Nucleus accumbens (tissue), 56 donors: ENCODE measurements around the gene TNFRSF14.

Experiments
- DNase-seq, 56 donors: peaks; one replicate each; lab custom pipeline; 2025; lab: John Stamatoyannopoulos, UW

The TNFRSF14 gene

GRCh38 chr1:2584686-2585317 is 28.6 kb downstream of the TNFRSF14 start:
- peak in 4 of 56 donors; percentile 42 to 51 (median 48) for DNase-seq

DNA sequence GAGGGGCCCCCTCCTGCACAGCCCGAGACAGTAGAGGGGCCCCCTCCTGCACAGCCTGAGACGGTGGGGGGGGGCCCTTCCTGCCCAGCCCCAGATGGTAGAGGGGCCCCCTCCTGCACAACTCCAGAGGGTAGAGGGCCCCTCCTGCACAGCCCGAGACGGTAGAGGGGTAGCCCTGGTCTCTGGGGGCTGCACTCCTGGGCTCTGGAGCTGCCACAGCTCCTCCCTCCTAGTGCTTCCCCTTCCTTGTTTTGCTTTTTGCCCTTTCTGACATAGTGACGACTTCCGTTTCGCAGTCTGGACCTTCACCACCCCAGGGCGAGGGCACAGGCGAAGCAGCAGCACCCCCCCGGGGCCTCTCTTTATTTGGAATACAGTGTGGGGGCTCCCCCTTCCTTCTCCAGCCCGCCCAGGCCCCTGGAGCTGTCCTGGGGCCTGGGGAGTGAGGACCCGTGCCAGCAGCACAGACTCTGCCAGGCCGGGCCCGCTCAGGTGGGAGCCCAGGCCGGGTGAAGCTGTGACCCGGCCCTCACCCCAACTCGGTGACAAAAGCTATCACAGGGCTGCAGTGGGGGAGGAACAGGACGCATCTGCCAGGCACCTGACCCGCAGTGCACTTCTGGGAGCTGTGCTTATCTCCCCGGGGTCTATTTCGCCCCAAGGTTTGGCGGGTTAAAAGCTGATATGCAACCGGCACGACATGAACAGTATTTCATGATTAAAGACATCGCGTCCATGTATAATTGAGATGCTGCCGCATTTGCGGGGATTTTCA is 29.3 kb downstream of the TNFRSF14 start:
- DNase-seq, result peak in 47 of 56 donors; percentile 18 to 77 (median 50)

- DNase-seq, result peak; percentile 66 to 100 (median 98)
Observed at GRCh38 chr1:2586154-2587070, 30.2 kb downstream of the TNFRSF14 start, which contains the start of gene PRXL2B. PRXL2B (plus strand) TSS chr1:2586777; CDS start chr1:2586886, 109 bp downstream.

GRCh38 chr1:2587071-2587859 is 31.1 kb downstream of the TNFRSF14 start:
- DNase-seq, result peak in 1 of 56 donors; percentile 23

DNA sequence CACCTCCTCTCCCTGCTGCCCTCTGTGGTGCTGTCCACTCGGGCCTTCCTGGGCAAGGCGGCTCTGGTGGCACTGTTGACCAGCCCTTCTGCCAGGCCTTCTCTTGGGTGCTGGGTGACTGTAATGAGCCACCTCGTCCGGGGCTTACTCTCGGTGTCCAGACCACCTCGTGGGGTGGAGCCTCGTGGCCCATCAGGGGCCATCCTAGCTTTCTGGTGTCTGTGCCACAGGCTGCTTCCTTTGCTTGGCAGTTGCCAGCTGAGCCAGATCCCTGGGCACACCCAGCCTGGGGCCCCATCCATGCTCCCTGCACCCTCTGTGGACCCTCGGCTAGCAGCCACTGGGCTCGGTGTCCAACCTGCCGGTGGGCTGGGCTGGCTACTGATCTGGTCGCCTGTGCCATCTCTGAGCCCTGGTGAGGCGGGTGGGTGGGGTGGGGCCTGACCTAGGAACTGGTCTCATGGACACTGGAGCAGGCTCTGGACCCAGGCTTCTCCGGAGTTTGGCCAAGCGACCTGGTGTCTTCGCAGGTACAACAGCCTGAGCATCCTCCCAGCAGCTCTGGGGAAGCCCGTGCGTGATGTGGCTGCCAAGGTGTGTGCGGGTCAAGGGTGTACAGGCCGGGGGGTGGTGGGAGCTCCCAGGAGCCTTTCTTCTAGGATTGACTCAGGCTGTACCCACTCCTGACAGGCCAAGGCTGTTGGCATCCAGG is 31.8 kb downstream of the TNFRSF14 start:
- DNase-seq, result no peak

DNA sequence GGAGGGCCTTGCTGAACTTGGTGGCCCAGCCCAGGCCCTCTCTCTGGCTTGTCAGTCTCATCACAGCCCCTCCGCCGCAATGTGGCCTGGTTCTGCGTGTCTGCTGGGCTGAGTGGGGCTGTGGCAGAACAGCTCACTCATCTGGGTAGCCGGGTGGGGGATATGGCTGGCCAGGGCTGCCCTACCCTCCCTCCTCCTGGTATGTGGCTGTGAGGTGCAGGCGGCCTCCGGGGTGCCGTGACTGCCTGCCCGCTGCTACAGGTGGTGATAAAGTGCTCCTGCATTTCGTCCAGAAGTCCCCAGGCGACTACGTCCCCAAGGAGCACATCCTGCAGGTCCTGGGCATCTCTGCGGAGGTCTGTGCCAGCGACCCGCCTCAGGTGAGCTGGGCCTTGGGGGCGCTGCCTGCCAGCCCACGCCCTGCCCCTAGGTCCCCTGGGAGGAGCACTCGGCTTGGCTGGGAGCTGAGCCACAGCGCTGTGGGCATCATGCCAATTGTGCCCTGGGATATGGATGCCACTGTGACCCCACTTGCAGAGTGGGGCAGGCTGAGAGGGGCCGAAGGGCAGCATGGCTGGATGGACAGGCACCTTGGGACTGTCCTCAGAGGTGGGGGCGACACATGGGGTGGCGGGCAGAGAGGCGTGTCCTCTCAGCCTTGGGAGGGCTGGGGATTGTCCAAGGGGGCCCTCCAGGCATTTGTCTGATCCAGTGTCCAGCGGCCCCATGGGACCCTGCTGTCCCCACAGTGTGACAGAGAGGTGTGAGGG is 32.7 kb downstream of the TNFRSF14 start:
- DNase-seq, result no peak

- DNase-seq, result no peak
Observed at GRCh38 chr1:2589431-2590232, 33.5 kb downstream of the TNFRSF14 start.

- DNase-seq, result no peak
Observed at GRCh38 chr1:2590233-2591141, 34.3 kb downstream of the TNFRSF14 start.

DNA sequence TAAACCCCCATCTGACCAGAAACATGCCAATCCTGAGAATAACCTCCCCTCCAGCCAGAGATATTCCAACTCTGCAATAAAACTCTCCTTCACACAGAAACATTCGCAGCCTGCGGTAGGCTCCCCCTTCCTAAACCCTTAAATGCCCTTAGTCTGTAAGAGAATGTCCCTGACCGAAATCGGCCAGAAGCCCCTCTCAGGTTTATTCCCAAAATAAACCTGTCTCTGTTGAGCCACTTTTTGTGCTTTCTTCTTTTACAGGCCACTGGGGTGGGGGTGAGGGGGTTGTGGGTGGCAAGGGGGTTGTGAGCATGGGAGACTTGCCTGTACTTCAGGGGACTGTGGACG is 35.0 kb downstream of the TNFRSF14 start:
- no peak for DNase-seq

- no peak for DNase-seq
Observed at GRCh38 chr1:2591581-2592261, 35.5 kb downstream of the TNFRSF14 start.

GRCh38 chr1:2592672-2593071 is 36.5 kb downstream of the TNFRSF14 start:
- no peak for DNase-seq

GRCh38 chr1:2593251-2593878 is 37.2 kb downstream of the TNFRSF14 start:
- no peak for DNase-seq

- DNase-seq, result peak in 1 of 56 donors; percentile 19
Observed at GRCh38 chr1:2594001-2594640, 38.0 kb downstream of the TNFRSF14 start.

GRCh38 chr1:2594641-2595131 is 38.5 kb downstream of the TNFRSF14 start:
- no peak for DNase-seq

- DNase-seq, result no peak
Observed at GRCh38 chr1:2595261-2595811, 39.2 kb downstream of the TNFRSF14 start.
